ENCODE measurements around the gene IFNG-AS1.
A peak's percentile ranks its signal among the peaks of the same experiment; 100 is the strongest.

IFNG-AS1 gene

GRCh38 chr12:67993143-67993542 is 3.9 kb downstream of the IFNG-AS1 start:
- DNase-seq (ENCODE audit: low spot score), result no peak

GRCh38 chr12:67994046-67994445 is 4.8 kb downstream of the IFNG-AS1 start:
- no peak for TF ChIP-seq CTCF (IDR thresholded peaks at IDR 0.05; ENCODE audit: extremely low read depth, missing control alignments)
- DNase-seq (ENCODE audit: low spot score), result no peak

More at GRCh38 chr12:67993143-67993542, 3.9 kb downstream of the IFNG-AS1 start:
- TF ChIP-seq CTCF (IDR thresholded peaks at IDR 0.05; ENCODE audit: extremely low read depth, missing control alignments), result no peak

GRCh38 chr12:67996347-67996746 is 7.1 kb downstream of the IFNG-AS1 start:
- no peak for TF ChIP-seq CTCF (IDR thresholded peaks at IDR 0.05; ENCODE audit: extremely low read depth, missing control alignments)
- no peak for DNase-seq (ENCODE audit: low spot score)

- DNase-seq (ENCODE audit: low spot score), result no peak
- no peak for TF ChIP-seq CTCF (IDR thresholded peaks at IDR 0.05; ENCODE audit: extremely low read depth, missing control alignments)
Measured at GRCh38 chr12:67998379-67998778, 9.1 kb downstream of the IFNG-AS1 start.

DNA sequence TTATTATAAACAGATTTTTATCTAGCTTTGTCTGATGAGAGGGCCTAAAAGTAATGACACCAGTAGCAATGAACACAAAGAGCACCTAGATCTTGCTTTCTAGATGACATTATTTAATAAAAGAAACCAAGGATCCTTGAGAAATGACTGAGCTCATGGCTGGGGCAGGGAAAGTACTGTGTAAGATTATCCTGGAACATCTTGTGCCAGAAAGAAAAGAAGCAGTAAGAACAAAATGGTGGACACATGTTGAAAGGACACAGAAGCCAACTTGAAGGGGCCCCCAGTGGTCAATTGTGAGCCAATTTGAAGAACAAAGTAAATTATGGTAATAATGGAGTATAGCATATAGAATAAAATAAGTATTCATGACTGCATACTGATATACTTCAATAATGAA is 10.0 kb downstream of the IFNG-AS1 start:
- DNase-seq (ENCODE audit: low spot score), result no peak
- TF ChIP-seq CTCF (IDR thresholded peaks at IDR 0.05; ENCODE audit: extremely low read depth, missing control alignments), result no peak

DNA sequence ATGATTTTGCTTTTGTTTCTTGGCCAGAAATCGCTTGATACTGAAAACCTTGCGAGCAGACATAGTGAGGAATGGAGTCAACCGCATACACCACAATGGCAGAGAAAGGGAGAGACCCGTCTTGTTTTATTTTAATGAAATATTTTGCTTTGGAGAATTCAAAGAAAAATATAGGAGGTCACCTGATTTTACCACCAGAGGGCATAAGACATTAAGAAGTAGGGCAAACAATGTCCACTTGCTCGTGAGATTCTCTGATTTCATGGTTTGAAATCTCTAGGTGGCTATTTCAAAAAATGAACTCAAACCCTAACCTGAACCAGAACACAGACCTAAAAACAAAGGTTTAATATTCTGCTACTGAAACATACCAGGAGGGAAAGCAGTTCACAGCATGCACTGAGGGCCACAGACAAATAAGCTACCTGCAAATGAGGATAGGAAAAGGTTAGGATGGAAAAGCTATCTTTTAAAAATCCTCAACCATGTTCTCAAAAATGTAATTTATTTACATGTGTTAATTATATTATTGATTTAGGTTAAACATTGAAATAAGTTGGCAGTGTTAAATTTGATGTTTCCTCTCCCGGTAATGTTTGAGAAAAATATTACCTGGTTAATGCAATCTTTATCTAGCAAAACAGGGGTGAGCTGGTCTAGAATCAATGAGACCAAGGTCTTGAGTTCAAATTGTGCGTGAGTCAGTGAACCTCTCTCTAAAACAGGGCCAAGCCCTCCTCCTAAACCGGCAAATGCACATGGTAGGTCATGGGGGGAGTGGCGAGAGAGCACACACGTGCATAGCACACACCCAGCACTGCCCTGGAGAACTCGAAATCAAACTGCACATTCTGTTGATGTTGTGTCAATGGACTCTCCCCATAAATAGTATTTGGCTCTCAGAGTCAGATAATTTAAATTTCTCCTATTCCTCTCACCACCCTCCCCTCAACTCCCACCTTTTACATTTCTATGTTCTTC is 12.5 kb downstream of the IFNG-AS1 start:
- no peak for DNase-seq (ENCODE audit: low spot score)
- TF ChIP-seq CTCF (IDR thresholded peaks at IDR 0.05; ENCODE audit: extremely low read depth, missing control alignments), result peak; percentile 15

DNA sequence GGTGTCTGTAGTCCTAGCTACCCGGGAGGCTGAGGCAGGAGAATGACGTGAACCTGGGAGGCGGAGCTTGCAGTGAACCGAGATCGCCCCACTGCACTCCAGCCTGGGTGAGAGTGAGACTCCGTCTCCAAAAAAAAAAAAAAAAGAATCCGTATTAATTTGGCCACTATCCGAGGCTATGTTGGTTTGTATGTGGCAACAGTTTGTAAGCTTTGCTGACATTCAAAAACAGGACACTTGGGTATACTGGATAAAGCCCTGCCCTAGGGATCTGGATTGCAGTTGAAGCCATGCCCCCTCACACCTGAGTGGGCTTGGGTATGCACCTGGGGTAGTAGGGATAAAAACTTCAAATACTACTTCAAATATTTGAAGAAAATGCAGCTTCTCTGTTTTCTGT is 14.5 kb downstream of the IFNG-AS1 start:
- no peak for DNase-seq (ENCODE audit: low spot score)
- no peak for TF ChIP-seq CTCF (IDR thresholded peaks at IDR 0.05; ENCODE audit: extremely low read depth, missing control alignments)

Data from GM20000 (cell line).